ENCODE measurements around the gene FAM174A.
A peak's percentile ranks its signal among the peaks of the same experiment; 100 is the strongest.
"Not testable (repeated sequence)": the region's sequence is repeated elsewhere in the genome, so short reads cannot be mapped to it uniquely, and the experiment has no call there.

The FAM174A gene

GRCh38 chr5:100603141-100603540 is 68.0 kb downstream of the FAM174A start:
- no peak overlapping the region for H3K4me3 ChIP-seq (replicated peaks in 1 of 2; ENCODE audit: low read depth in 2 of 2, low read length in 2 of 2)
- TF ChIP-seq CTCF (IDR thresholded peaks at IDR 0.05; ENCODE audit: low read depth, low read length), result no peak
- no peak for DNase-seq (ENCODE audit: low read depth in 2 of 2)

GRCh38 chr5:100604021-100604420 is 68.8 kb downstream of the FAM174A start:
- not testable (repeated sequence) for H3K4me3 ChIP-seq (replicated peaks in 1 of 2; ENCODE audit: low read depth in 2 of 2, low read length in 2 of 2)
- DNase-seq (ENCODE audit: low read depth in 2 of 2), result peak; percentile 3 to 63

- no peak for DNase-seq (ENCODE audit: low read depth in 2 of 2)
- TF ChIP-seq CTCF (IDR thresholded peaks at IDR 0.05; ENCODE audit: low read depth, low read length), result no peak
- no peak overlapping the region for H3K4me3 ChIP-seq (replicated peaks in 1 of 2; ENCODE audit: low read depth in 2 of 2, low read length in 2 of 2)
Measured at GRCh38 chr5:100609594-100609993, 74.4 kb downstream of the FAM174A start.

GRCh38 chr5:100614308-100614707 is 79.1 kb downstream of the FAM174A start:
- no peak for TF ChIP-seq CTCF (IDR thresholded peaks at IDR 0.05; ENCODE audit: low read depth, low read length)

GRCh38 chr5:100615362-100615761 is 80.2 kb downstream of the FAM174A start:
- TF ChIP-seq CTCF (IDR thresholded peaks at IDR 0.05; ENCODE audit: low read depth, low read length), result no peak
- peak in 1 of 2 donors; percentile 21 for DNase-seq (ENCODE audit: low read depth in 2 of 2)
- H3K4me3 ChIP-seq (replicated peaks in 1 of 2; ENCODE audit: low read depth in 2 of 2, low read length in 2 of 2), result no peak overlapping the region

More at GRCh38 chr5:100614308-100614707, 79.1 kb downstream of the FAM174A start:
- DNase-seq (ENCODE audit: low read depth in 2 of 2), result no peak
- H3K4me3 ChIP-seq (replicated peaks in 1 of 2; ENCODE audit: low read depth in 2 of 2, low read length in 2 of 2), result no peak overlapping the region

- no peak overlapping the region for H3K4me3 ChIP-seq (replicated peaks in 1 of 2; ENCODE audit: low read depth in 2 of 2, low read length in 2 of 2)
- TF ChIP-seq CTCF (IDR thresholded peaks at IDR 0.05; ENCODE audit: low read depth, low read length), result no peak
- no peak for DNase-seq (ENCODE audit: low read depth in 2 of 2)
Measured at GRCh38 chr5:100616291-100616690, 81.1 kb downstream of the FAM174A start.

GRCh38 chr5:100616981-100617380 is 81.8 kb downstream of the FAM174A start:
- no peak for TF ChIP-seq CTCF (IDR thresholded peaks at IDR 0.05; ENCODE audit: low read depth, low read length)
- no peak for DNase-seq (ENCODE audit: low read depth in 2 of 2)
- H3K4me3 ChIP-seq (replicated peaks in 1 of 2; ENCODE audit: low read depth in 2 of 2, low read length in 2 of 2), result no peak overlapping the region
